ENCODE data around the gene SAMD4A. TPM values are rescaled to one million over a fixed set of nuclear protein-coding genes. Genes with fewer than 3 reads are reported as not detected.
A peak's percentile ranks its signal among the peaks of the same experiment; 100 is the strongest.

SAMD4A gene
- total RNA-seq, 1 donor from 2014 or later = 26.4 TPM

DNA sequence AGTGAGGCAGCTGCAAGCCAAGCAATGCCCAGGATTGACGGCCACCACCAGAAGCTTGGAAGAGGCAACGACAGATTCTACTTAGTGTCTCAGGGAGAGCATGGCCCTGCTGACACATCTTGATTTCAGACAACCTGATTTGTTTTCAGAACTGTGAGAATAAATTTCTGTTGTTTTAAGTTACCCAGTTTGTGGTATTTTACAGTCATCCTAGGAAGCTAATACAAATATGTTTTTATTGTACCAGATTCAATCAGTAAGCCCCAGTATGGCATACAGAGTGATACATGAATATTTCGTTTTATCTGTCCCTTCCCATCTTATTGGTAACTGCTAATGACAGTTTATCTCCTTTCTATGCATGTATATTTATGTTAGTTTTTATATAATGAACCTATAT lies 62.3 kb downstream of the SAMD4A start:
- DNase-seq (ENCODE audit: low read depth, low spot score) = no peak

DNA sequence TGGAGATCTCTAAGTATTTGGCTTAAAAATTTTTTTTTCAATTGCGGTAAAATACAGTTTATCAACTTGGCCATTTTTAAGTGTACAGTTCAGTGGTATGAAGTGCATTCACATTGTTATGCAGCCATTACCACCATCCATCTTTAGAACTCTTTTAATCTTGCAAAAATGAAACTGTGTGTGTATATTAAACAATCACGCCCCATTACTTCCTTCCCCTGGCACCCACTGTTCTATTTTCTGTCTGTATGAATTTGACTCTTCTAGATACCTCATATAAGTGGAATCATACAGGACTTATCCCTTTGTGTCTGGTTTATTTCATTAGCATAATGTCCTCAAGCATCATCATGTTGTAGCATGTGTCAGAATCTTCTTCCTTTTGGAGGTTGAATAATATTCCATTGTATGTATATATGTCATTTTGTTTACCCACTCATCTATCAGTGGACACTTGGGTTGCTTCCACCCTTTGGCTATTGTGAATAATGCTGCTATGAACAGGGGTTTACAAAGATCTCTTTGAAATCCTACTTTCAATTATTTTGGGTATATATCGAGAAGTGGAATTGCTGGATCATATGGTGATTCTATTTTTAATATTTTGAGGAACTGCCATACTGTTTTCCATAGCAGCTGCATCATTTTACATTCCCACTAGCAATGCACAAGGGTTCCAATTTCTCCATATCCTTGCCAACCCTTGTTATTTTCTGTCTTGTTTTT lies 62.9 kb downstream of the SAMD4A start:
- DNase-seq (ENCODE audit: low read depth, low spot score) = no peak

DNA sequence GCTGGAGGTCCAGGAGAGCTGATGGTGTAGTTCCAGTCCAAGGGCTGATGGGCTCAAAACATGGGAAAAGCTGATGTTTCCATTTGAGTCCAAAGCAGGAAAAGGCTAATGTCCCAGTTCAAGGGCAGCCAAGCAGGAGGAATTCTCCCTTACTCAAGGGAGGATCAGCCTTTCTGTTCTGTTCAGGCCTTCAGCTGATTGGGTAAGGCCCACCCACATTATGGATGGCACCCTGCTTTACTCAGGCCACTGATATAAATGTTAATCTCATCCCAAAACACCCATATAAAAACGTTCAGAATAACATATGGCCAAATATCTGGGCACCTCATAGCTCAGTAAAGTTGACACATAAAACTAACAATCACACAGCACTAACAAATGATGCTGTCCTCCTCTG lies 64.1 kb downstream of the SAMD4A start:
- no peak for DNase-seq (ENCODE audit: low read depth, low spot score)

DNA sequence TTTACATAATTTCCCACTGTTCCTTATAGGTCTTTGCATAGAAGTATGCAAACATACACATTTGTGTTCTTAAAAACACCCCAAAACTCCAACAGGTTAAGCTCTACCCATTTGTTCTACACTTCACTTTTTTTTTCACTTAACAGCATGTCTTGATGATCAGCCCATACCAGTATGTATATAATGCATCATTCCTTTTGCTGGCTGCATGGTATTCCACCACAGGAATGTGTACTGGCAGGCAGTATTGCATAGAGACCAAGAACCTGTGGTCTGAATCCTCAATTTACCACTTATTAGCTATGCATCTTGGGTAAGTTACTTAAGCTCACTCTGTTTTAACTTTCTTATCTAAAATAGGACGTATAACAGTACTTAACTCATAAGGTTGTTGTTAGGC lies 65.5 kb downstream of the SAMD4A start:
- no peak for DNase-seq (ENCODE audit: low read depth, low spot score)

DNA sequence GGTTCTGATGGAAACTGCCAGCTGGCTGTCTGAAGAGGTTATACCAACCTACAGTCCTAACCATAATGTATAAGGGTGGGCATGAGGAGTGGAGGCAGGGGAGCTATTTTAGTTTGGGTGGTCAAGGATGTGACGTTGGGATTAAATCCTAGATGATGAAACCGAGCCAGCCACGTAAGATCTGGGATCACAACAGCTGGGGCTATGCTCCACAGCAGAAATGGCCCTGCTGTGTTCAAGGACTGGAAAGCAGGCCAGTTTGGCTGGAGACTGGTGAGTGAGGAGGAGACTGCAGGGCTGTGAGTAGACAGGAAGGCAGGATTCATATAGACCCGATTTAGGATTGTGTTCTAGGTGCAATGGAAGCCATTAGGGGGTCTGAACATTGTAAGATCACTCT lies 66.1 kb downstream of the SAMD4A start:
- DNase-seq (ENCODE audit: low read depth, low spot score) = no peak

DNA sequence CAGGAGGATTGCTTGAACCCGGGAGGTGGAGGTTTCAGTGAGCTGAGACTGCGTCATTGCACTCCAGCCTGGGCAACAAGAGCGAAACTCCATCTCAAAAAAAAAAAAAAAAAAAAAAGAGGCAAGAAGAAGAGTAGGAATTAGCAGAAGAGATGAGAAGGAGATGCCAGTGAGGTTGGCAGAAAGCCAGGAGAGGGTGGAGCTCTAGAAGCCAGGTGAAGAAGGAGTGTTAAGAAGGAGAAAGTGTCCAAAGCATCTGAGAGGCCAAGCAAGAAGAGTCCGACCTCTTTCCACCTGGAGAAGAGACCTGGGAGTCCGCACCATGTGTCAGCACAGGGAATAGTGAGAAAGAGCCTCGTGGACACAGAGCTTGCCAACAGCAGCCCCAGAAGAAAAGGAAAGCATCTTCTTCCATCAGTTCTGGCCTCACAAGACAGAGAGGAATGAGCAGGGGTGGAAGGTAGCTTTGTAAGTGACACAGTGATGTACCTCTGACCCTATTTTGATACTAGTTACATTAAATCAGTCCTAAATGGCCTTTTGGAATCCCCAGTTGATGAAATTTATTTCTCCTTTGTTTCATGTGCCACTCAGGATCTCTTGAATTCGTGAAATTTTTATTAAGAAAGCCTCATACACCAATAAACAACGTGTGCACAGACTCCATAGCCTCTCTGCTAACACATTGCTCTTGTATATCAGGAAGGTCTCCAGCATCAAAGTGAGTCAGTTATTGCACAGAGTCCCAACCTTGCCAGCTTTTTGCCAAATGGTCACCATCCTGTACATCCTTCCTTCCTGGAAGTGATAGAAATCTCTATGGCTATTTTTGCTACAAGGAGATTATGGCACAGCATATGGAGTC lies 70.6 kb downstream of the SAMD4A start:
- DNase-seq (ENCODE audit: low read depth, low spot score) = no peak

DNA sequence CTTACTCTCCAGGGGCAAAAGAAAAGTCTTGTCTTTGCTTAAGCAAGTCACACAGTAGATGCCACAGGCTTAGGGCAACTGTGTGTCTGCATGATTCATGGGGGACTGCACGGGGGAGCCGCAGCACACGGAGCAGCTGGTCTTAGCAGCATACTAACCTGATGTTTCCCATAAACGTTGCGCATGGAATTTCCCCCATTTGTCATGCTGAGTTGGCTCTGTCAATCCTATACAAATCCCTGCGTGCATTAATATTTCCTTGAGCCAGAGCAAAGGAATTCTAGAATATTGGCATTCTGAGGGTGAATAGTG lies 71.2 kb downstream of the SAMD4A start:
- no peak for DNase-seq (ENCODE audit: low read depth, low spot score)

DNA sequence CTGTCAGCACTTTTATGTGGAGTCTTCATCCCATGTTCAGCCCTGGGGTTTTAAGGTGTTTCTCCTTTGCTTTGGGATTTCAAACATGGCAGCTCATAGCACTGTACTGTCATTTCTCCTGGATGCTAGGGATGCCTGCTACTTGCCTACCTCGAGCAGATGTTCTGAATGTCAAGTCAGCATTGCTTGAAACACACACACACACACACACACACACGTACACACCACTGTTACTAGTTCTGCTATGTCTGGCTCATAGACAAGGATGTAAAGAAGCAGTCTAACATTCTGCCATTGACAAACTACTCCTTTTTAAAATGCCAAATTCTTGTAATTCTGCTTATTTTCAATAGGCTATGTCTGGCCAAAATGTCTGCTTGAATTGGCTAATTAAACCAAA lies 72.7 kb downstream of the SAMD4A start:
- DNase-seq (ENCODE audit: low read depth, low spot score) = no peak

DNA sequence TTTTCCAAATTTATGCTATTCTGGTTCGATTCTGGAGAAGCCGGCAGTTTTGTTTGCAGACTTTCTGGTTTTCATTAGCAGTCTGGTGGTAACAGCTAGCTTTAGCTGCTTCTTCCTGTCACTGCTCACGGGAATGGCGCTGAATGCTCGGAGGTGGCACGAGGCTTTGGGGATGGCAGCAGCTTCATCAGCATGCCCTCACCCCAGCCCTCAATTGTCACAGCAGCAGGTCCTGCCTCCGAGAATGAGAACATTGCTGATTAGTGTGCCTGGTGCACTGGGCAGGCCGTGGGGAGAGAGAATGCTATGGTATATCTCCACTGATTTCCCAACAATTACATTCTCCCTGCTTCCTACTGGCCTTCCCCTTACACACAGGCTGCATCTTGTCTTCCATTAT lies 73.6 kb downstream of the SAMD4A start:
- no peak for DNase-seq (ENCODE audit: low read depth, low spot score)

DNA sequence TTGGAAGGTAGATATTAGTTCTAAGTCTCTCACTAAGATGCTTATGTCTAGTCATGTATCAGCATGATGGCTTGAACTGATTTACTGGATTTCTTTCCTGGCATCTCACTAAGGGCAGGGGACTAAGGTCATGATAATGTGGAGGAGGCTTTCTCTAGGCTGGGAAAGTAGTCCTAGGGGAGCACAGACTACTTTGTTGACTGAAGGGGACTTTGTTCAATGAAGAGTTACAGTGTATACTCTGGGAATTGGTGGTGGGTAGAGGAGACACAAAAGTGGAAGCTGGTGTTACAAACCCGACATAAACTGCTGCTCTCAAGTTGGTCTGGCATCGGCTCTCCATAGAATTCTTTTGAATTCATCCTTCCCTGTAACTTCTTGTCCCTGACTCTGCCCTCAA lies 75.2 kb downstream of the SAMD4A start:
- no peak for DNase-seq (ENCODE audit: low read depth, low spot score)

DNA sequence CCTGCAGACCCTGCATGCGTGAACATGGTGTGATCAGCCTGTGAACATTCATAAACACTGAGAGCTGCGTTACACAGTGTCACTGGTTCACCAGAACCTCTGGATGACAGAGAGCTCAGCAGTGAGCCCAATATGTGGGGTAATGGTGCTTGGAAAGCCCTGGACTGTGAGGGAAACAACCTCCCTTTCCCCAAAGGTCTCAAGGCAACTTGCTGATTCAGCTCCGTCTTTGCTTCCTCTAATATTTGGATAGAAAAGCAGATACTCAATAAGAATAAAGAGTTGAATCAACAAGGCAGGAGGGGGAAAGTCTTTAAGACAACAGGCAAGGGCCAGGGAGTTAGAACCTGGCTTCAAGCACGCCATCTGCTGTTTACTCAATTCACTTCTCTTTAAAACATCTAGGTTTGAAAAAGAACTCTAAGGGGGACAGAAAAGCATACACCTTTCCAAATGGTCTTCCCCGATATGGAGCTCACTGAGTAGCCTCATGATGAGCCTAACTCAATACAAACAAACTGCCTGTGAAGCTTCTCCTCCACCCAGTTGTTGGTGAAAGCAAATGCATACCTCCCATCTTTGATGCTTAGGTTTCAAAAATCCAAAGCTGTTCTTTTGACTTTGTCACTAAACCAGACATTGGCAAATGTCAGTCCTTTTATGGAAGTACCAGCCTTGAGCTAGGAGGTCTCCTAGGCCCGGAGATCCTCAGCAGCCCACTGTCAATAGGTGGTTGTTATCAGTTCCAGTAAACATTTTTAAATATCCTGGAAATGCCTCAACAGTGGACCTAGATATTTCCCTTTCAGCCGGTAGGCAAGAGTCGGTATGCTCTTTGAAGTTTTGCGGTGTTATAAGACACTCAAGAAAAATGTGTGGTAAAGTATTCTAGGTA lies 76.1 kb downstream of the SAMD4A start:
- no peak for DNase-seq (ENCODE audit: low read depth, low spot score)

DNA sequence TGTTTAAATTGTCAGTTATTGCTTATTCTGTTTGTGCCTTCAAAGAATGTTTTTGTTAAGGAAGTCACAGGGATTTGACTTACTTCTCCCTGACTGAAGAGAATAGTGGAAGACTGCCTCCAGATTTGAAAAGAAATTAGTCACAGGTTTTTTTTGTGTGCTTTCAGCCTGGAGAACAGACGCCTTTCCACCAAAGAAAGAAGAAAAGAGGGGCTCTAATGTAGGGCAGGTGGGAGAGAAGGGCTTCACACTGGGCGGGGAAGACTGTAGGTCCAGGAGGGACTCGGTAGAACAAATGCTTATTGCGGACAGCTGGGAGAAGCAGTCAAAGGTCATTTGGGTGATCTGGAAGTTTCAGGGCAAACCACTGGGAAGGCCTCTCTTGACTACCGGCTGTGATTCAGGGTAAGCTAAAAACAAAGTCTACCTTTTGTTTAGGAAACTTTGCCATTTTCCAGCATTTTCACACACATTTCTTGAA lies 76.8 kb downstream of the SAMD4A start:
- DNase-seq (ENCODE audit: low read depth, low spot score) = no peak

DNA sequence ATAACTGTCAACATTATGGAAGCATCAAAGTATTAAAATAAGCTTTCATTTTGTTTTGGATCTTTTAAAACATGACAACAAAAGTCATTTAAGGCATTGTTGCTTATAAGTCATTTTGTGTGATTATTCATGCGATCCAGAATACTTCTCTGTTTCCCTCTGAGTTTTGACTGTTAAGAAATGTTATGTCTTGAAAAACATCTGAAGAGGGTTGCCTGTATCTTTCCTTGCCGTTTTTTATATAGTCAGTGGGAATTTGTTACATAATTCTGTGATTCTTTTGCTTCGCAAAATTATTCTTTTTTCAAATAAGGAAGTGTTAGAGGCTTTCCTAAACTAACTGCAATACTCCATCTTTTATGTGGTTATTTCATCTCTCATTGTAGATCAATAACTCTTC lies 78.7 kb downstream of the SAMD4A start:
- no peak for DNase-seq (ENCODE audit: low read depth, low spot score)

DNA sequence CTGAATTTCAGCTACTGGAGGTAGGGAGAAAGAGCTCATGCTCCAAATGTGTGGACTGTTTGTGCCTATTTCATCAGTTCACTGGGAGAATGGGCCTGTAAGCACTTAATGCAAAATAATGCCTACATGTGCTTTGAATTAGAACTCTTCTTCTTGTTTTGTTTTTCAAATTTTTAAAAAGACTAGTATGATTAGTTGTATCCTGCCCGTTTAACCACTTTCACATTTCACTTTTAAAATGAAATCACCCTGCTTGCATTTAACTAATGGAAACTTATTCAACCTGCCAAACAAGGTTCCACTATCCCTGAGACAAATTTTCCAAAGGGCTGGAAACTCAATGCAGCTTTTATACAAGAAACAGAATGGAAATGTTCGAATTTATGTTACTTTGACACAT lies 79.7 kb downstream of the SAMD4A start:
- no peak for DNase-seq (ENCODE audit: low read depth, low spot score)

DNA sequence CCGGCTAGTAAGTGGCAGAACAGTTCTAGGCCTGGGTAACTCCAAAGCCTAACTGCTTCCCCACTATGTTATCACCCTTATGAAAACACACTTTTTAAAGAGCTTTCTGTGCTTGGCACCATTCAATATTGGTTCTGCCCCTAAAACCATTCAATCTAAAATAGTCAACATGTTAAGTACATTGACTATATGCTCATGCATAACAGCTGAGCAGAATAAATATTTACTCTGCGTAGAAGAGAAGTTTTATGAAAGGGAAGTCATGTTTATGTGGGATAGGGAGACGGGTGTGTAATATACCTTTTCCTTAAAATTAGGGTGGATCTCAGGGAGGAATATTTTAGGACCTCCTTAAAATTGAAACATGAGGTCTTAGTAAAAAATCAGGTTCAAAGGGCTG lies 80.5 kb downstream of the SAMD4A start:
- DNase-seq (ENCODE audit: low read depth, low spot score) = no peak

DNA sequence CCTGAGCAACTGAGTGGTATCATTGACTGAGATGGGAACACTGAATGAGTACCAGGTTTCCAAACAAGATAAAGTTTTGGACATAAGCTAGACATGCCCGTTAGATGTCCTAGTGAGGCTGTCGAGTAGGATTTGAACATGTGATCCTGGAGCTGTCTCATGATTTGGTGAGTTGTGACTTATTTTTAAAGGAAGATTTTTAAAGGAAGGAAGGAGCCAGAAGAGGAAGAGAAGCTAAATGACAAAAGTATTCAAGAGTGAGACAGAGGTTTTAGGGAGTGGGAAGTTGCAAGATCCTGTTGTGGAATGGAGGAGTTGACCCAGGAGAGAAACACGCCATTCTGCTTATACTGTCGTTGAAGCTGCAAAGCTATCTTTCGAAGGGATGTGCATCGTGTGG lies 82.1 kb downstream of the SAMD4A start:
- DNase-seq (ENCODE audit: low read depth, low spot score) = no peak

DNA sequence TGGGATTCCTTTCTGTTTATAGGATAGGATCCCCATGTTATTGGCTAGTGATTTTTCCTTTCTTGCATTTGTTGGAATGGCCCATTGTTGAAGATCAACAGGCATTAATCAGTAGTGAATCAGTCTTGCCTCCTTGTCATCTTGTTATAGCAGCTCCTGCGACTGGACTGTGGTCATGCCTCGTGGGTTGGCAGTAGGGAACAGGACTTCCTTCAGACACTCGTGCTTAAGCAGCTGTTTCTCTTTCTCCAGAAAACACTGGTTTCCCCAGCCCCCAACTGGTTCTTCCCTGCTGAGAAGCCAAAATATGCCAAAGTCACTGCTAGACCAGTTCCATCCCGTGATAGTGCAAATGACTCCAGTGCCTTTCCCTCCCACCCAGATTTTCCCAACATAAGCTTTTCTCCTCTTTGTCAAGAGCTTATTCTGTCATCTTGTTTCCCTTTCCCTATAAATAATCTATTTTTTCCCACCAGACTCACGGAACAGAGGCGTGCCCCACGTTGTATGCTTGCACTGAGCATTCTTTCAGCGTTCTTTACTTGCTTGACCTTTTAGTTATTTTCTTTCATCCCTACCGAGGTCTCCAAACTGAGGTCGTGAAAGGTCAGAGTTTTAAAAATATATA lies 83.5 kb downstream of the SAMD4A start:
- peak; percentile 81 for DNase-seq (ENCODE audit: low read depth, low spot score)

DNA sequence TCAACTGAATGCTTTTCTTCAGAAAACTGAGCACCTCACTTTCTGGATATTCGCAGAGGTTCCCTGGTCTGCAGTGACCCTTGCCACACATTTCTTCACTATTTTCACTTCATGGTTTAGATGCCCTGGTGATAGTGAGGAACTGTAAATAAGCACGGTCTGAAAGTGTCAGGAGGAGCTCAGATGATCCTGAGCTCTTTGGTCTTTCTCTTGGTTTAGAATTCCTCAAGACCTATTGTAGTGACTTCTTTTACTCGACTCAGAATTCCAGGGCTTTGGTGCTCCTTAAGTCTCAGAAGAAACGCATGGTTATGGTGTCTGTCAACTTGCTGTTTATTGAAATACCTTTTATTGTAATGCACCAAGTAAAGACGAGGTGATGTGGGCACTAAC lies 84.0 kb downstream of the SAMD4A start:
- DNase-seq (ENCODE audit: low read depth, low spot score) = no peak

DNA sequence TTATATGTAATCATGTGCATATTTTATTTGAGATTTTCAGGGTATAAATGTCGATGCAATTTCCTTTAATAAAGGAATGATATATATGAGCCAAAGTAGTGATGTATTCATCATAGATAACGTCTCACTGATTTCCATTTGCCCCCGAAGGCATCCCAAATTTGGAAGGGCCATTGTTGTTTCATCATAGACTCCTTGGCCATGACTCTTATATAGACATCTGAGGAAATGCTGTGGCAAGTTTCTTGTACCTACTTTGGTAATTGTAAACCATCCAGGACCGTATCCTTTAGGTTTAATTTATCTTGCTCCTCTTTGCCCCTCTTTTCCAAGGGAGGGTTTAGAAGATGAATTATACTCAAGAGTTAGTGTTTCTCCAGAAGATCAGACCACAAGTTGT lies 84.7 kb downstream of the SAMD4A start:
- DNase-seq (ENCODE audit: low read depth, low spot score) = no peak

DNA sequence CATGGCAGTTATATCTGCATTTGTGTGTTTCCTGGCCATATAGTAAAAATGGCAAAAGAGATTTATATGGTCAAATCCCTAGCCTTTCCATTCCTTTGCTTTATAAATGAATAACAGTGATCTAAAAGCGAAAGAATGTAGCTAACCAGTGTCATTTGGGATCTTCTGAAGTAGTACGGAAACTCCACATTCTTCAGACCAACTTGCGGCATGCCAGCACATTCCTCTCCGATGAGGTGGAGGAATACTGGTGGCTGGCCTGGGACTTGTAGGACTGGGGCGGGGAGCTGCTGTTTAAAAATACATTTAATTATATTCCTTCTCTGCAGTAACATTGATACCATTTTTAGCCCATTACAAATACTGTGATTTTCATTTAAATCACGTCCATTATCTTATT lies 85.3 kb downstream of the SAMD4A start:
- peak; percentile 98 for DNase-seq (ENCODE audit: low read depth, low spot score)

DNA sequence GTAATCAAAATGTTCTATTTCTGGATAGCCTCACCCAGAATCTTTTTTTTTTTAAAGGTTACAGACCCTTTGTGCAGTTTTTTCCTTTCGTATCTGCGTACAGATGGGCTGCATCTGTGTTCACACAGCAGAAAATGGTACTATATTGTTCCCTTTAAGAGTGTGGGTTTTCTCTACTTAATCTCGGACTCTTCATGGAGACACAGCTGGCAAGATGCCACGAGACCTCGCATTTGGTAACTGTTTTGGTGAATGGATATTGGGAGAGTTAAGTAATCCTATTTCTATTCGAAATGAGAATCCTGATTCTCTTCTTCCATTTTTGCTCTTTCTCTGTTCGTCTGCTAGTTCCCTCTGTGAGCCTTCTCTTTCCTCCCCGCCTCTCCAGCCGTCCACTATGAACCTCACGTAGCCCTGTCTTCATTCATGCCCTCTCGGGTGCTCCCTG lies 85.7 kb downstream of the SAMD4A start:
- no peak for DNase-seq (ENCODE audit: low read depth, low spot score)

Data from pulmonary artery endothelial cell (primary cell).